Measurements from ENCODE around the gene ASXL2.
A peak's percentile ranks its signal among the peaks of the same experiment; 100 is the strongest.

ASXL2 gene

DNA sequence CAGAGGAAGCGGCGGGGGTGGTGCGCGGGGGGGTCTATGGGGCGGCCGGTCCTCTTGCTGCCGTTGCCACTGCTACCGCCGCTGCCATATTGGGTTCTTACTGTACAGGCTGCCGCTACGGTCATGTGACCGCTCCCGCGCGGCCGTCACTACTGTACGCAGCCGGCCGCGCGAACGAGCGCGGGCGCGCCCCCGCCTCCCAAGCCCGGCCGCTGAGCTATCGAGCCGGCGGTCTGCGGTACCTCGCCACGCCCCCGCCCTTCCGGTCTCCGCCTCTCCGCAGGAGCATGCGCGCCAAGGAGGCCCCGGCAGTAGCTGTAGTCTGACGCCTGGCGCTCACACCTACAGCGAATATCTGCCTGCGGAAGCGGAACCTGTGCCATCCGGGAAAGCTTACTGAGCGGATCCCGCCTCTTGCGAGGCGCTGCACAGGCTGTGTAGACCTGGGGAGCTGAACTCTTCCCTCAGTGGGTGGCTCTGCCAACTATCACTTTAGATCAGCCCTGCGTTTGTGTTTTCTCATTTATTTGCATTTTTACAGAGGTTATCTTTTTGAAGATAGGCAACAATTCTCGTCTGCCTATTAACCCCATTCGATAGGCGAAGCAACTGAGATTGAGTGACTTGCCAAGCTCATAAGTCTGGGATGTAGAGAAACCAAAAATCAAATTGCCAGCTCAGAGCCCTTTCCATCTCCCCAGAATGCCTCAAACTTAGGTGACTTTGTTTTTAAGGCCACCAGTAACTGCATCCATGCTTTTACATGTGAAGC, at the start of gene ASXL2:
Gene ASXL2, minus strand, starts transcription at position 127 of the 772 bp plus-strand sequence. CDS start 265 bp downstream, outside the sequence.
- peak; percentile 93 for ATAC-seq
- TF ChIP-seq, protein P1, sequence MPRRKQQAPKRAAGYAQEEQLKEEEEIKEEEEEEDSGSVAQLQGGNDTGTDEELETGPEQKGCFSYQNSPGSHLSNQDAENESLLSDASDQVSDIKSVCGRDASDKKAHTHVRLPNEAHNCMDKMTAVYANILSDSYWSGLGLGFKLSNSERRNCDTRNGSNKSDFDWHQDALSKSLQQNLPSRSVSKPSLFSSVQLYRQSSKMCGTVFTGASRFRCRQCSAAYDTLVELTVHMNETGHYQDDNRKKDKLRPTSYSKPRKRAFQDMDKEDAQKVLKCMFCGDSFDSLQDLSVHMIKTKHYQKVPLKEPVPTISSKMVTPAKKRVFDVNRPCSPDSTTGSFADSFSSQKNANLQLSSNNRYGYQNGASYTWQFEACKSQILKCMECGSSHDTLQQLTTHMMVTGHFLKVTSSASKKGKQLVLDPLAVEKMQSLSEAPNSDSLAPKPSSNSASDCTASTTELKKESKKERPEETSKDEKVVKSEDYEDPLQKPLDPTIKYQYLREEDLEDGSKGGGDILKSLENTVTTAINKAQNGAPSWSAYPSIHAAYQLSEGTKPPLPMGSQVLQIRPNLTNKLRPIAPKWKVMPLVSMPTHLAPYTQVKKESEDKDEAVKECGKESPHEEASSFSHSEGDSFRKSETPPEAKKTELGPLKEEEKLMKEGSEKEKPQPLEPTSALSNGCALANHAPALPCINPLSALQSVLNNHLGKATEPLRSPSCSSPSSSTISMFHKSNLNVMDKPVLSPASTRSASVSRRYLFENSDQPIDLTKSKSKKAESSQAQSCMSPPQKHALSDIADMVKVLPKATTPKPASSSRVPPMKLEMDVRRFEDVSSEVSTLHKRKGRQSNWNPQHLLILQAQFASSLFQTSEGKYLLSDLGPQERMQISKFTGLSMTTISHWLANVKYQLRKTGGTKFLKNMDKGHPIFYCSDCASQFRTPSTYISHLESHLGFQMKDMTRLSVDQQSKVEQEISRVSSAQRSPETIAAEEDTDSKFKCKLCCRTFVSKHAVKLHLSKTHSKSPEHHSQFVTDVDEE (CRISPR knock-in tag; IDR thresholded peaks at IDR 0.05): no peak
- TF ChIP-seq SNAI2 (CRISPR knock-in tag; IDR thresholded peaks at IDR 0.05) (peak; percentile 20), CSDC2 (CRISPR knock-in tag; IDR thresholded peaks at IDR 0.05) (no peak), TOX (CRISPR knock-in tag; IDR thresholded peaks at IDR 0.05; ENCODE audit: borderline replicate concordance) (no peak), ISL1 (CRISPR knock-in tag; IDR thresholded peaks at IDR 0.05) (0 out of 2 replicates have a peak, but pooled peaks have one; percentile 14)

DNA sequence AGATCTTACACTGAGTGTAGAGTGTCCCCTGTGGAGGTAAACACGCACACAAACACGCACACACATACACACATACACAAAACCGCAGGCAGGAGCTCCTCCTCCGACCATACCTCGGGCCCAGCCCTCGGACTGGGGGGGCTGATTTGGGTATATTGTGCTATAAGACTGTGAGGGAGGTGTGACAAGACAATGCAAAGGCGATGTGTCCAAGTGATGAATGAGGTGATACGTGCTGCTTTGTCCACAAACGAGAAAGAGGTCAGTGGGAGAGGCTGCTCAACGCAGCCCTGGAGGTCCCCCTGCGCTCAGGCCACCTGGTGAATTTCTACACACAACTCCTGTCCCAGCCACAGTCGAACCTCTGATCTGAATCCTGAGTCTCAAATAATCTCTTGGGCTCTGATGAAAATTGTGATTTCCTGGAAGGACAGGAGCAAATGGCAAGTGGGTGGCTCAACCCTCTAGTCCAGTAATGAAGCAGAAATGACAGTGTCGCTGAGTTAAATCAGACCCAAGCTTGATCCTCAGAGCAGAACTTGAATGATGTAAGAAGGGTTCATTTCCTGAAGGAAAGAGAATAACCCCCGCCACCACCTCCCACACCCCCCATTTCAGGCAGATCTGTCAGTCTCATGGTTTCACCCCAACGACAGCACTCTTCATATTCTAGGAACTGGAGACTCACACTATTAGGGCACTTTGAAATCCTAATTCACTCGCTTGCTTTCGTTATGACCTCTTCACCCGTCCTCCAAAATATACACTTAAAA, 48.9 kb upstream of the ASXL2 start:
- TF ChIP-seq, protein P2, sequence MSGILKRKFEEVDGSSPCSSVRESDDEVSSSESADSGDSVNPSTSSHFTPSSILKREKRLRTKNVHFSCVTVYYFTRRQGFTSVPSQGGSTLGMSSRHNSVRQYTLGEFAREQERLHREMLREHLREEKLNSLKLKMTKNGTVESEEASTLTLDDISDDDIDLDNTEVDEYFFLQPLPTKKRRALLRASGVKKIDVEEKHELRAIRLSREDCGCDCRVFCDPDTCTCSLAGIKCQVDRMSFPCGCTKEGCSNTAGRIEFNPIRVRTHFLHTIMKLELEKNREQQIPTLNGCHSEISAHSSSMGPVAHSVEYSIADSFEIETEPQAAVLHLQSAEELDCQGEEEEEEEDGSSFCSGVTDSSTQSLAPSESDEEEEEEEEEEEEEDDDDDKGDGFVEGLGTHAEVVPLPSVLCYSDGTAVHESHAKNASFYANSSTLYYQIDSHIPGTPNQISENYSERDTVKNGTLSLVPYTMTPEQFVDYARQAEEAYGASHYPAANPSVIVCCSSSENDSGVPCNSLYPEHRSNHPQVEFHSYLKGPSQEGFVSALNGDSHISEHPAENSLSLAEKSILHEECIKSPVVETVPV (CRISPR knock-in tag; IDR thresholded peaks at IDR 0.05): no peak
- TF ChIP-seq ZFP30 (CRISPR knock-in tag; IDR thresholded peaks at IDR 0.05): no peak
- no peak for TF ChIP-seq ZFP3 (CRISPR knock-in tag; IDR thresholded peaks at IDR 0.05)
- TF ChIP-seq ZC3H10 (CRISPR knock-in tag; IDR thresholded peaks at IDR 0.05): no peak
- TF ChIP-seq BACH2 (CRISPR knock-in tag; IDR thresholded peaks at IDR 0.05; ENCODE audit: borderline replicate concordance): no peak
- TF ChIP-seq RARB (CRISPR knock-in tag; IDR thresholded peaks at IDR 0.05): no peak
- TF ChIP-seq, protein P3, sequence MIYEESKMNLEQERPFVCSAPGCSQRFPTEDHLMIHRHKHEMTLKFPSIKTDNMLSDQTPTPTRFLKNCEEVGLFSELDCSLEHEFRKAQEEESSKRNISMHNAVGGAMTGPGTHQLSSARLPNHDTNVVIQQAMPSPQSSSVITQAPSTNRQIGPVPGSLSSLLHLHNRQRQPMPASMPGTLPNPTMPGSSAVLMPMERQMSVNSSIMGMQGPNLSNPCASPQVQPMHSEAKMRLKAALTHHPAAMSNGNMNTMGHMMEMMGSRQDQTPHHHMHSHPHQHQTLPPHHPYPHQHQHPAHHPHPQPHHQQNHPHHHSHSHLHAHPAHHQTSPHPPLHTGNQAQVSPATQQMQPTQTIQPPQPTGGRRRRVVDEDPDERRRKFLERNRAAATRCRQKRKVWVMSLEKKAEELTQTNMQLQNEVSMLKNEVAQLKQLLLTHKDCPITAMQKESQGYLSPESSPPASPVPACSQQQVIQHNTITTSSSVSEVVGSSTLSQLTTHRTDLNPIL (CRISPR knock-in tag; IDR thresholded peaks at IDR 0.05; ENCODE audit: low read depth): no peak
- ATAC-seq: no peak

DNA sequence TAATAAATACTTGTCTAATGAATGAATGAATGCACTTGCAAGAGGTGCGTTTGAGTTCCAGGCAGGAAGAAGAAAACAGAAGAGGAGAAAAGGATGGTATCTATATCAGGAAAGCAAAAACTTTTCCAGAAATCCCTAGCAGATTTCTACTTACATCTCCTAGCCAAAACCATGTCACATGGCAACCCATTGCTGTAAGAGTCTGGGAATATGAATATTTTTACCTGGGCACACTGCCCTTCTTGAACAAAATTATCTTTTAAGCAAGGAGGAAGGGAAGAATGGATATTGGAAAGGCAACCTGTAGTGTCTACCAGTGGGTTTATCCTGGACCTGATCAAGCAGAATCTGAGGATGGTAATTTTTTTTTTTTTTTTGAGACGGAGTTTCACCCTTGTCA, 44.2 kb upstream of the ASXL2 start:
- TF ChIP-seq ZFP30 (CRISPR knock-in tag; IDR thresholded peaks at IDR 0.05): no peak
- TF ChIP-seq OSR1 (CRISPR knock-in tag; IDR thresholded peaks at IDR 0.05): no peak
- TF ChIP-seq ZFP3 (CRISPR knock-in tag; IDR thresholded peaks at IDR 0.05): no peak
- TF ChIP-seq PPARA (CRISPR knock-in tag; IDR thresholded peaks at IDR 0.05; ENCODE audit: borderline replicate concordance): no peak
- TF ChIP-seq GLIS3 (CRISPR knock-in tag; IDR thresholded peaks at IDR 0.05): no peak
- no peak for TF ChIP-seq RARB (CRISPR knock-in tag; IDR thresholded peaks at IDR 0.05)
- no peak for TF ChIP-seq ZNF70 (CRISPR knock-in tag; IDR thresholded peaks at IDR 0.05)
- TF ChIP-seq, protein P2 (CRISPR knock-in tag; IDR thresholded peaks at IDR 0.05): no peak
- no peak for TF ChIP-seq BACH2 (CRISPR knock-in tag; IDR thresholded peaks at IDR 0.05; ENCODE audit: borderline replicate concordance)
- TF ChIP-seq TOX (CRISPR knock-in tag; IDR thresholded peaks at IDR 0.05; ENCODE audit: borderline replicate concordance): no peak
- TF ChIP-seq ZNF8 (CRISPR knock-in tag; IDR thresholded peaks at IDR 0.05): no peak
- no peak for TF ChIP-seq ZC3H10 (CRISPR knock-in tag; IDR thresholded peaks at IDR 0.05)
- no peak for TF ChIP-seq ISL1 (CRISPR knock-in tag; IDR thresholded peaks at IDR 0.05)
- TF ChIP-seq, protein P4, sequence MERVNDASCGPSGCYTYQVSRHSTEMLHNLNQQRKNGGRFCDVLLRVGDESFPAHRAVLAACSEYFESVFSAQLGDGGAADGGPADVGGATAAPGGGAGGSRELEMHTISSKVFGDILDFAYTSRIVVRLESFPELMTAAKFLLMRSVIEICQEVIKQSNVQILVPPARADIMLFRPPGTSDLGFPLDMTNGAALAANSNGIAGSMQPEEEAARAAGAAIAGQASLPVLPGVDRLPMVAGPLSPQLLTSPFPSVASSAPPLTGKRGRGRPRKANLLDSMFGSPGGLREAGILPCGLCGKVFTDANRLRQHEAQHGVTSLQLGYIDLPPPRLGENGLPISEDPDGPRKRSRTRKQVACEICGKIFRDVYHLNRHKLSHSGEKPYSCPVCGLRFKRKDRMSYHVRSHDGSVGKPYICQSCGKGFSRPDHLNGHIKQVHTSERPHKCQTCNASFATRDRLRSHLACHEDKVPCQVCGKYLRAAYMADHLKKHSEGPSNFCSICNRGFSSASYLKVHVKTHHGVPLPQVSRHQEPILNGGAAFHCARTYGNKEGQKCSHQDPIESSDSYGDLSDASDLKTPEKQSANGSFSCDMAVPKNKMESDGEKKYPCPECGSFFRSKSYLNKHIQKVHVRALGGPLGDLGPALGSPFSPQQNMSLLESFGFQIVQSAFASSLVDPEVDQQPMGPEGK (CRISPR knock-in tag; IDR thresholded peaks at IDR 0.05; ENCODE audit: borderline replicate concordance): no peak
- no peak for TF ChIP-seq ESRRG (CRISPR knock-in tag; IDR thresholded peaks at IDR 0.05)
- no peak for ATAC-seq

Measured in SK-N-SH treated with all-trans-retinoic acid at 6 μM for 48 hours (cell line).